IMR-90 (cell line): ENCODE measurements around the gene RPH3AL.
"Not testable (repeated sequence)": the region's sequence is repeated elsewhere in the genome, so short reads cannot be mapped to it uniquely, and the experiment has no call there.

Experiments used
- CEBPB ChIP-seq: IDR thresholded peaks from 2 replicates; pipeline ENCODE4 v1.6.1; 2012; ENCODE audit warnings: low read depth, low read length, improper control_type of control experiment
- CHD1 ChIP-seq: IDR thresholded peaks from 2 replicates; pipeline ENCODE4 v1.6.1; 2012; ENCODE audit warnings: low read depth, low read length, improper control_type of control experiment
- CTCF ChIP-seq: conservative IDR thresholded peaks from 2 replicates; pipeline ENCODE4 v1.5.1; 2012; ENCODE audit warnings: mild to moderate bottlenecking, low read depth, low read length, improper control_type of control experiment
- ELK1 ChIP-seq: fragments of 150-350 bp; IDR thresholded peaks from 2 replicates; pipeline ENCODE4 v1.6.1; 2016; ENCODE audit warnings: low read depth, mild to moderate bottlenecking, low read length, moderate library complexity, borderline replicate concordance
- FOS ChIP-seq: fragments of 150-350 bp; IDR thresholded peaks from 2 replicates; pipeline ENCODE4 v1.6.1; 2016; ENCODE audit warnings: low read depth, low read length
- MAFK ChIP-seq: IDR thresholded peaks from 2 replicates; pipeline ENCODE4 v1.6.1; 2012; ENCODE audit warnings: low read depth, low read length, improper control_type of control experiment
- MAZ ChIP-seq: IDR thresholded peaks from 2 replicates; pipeline ENCODE4 v1.6.1; 2012; ENCODE audit warnings: low read depth, mild to moderate bottlenecking, low read length, improper control_type of control experiment, moderate library complexity, borderline replicate concordance
- NFE2L2 ChIP-seq: fragments of 150-350 bp; IDR thresholded peaks from 2 replicates; pipeline ENCODE4 v1.6.1; 2016; ENCODE audit warnings: low read depth, mild to moderate bottlenecking, low read length
- POLR2A ChIP-seq: IDR thresholded peaks from 2 replicates; pipeline ENCODE4 v1.6.1; 2012; ENCODE audit warnings: mild to moderate bottlenecking, low read depth, low read length
- RAD21 ChIP-seq: IDR thresholded peaks from 2 replicates; pipeline ENCODE4 v1.6.1; 2012; ENCODE audit warnings: low read length, improper control_type of control experiment
- RCOR1 ChIP-seq: IDR thresholded peaks from 2 replicates; pipeline ENCODE4 v1.6.1; 2012; ENCODE audit warnings: mild to moderate bottlenecking, low read length, improper control_type of control experiment; ENCODE audit not compliant: insufficient replicate concordance
- RFX5 ChIP-seq: IDR thresholded peaks from 2 replicates; pipeline ENCODE4 v1.8.0; 2012; ENCODE audit warnings: low read depth, mild to moderate bottlenecking, low read length, moderate library complexity
- SMC3 ChIP-seq: fragments of 150-350 bp; IDR thresholded peaks from 2 replicates; pipeline ENCODE4 v1.6.1; 2016; ENCODE audit warnings: low read depth, mild to moderate bottlenecking, antibody characterized with exemption, low read length, moderate library complexity
- USF2 ChIP-seq: fragments of 150-350 bp; IDR thresholded peaks from 2 replicates; pipeline ENCODE4 v1.6.1; 2017; ENCODE audit warnings: mild to moderate bottlenecking, antibody characterized with exemption, low read length, low read depth

GRCh38 chr17:198225-198624 lies 154.4 kb downstream of the RPH3AL start:
- not testable (repeated sequence) for TF ChIP-seq POLR2A, CTCF, MAFK, NFE2L2, RFX5, FOS, RAD21, USF2, MAZ, CEBPB, RCOR1, SMC3, ELK1, CHD1
